Measurements from ENCODE around the gene FGFBP3. TPM values are rescaled to one million over a fixed set of nuclear protein-coding genes. Genes with fewer than 3 reads are reported as not detected.

The FGFBP3 gene
- total RNA-seq, 1 donor from 2014 or later: 1.1 TPM

- no peak for DNase-seq (ENCODE audit: low spot score)
Observed at GRCh38 chr10:91856637-91857036, 52.6 kb downstream of the FGFBP3 start.

Other genes starting within 250 kb of the FGFBP3 start
- 33.7 TPM for gene TNKS2, start 111.1 kb downstream of the FGFBP3 start, total RNA-seq
- 30.9 TPM for gene BTAF1, start 14.3 kb upstream of the FGFBP3 start, total RNA-seq